HepG2 (cell line): ENCODE measurements around the gene UQCRHL.

Experiments
- EP300 ChIP-seq, 3 experiments: sonication (generic) in 1 of 3; formaldehyde crosslinking in 1 of 3; IDR thresholded peaks; 2 replicates each; pipeline versions ENCODE4 v1.5.1 to v1.6.1; 2011 to 2020; ENCODE audit warnings: low read depth in 2 of 3, low read length in 2 of 3, borderline replicate concordance in 1 of 3, improper control_type of control experiment in 1 of 3, mild to moderate bottlenecking in 1 of 3, missing genetic modification reagents in 1 of 3, moderate library complexity in 1 of 3
- EZH2 ChIP-seq: conservative IDR thresholded peaks from 2 replicates; pipeline ENCODE4 v1.6.1; 2012; ENCODE audit warnings: mild to moderate bottlenecking, low read depth, low read length, moderate library complexity
- GABPA ChIP-seq, 2 experiments: IDR thresholded peaks; 2 replicates each; pipeline ENCODE4 v1.6.1; 2011 to 2016; ENCODE audit warnings: low read depth in 2 of 2, low read length in 1 of 2, missing biosample characterization in 1 of 2, missing genetic modification characterization in 1 of 2
- HNRNPLL ChIP-seq: fragments of 200-400 bp; formaldehyde crosslinking; IDR thresholded peaks from 2 replicates; pipeline ENCODE4 v1.6.1; 2017; ENCODE audit warnings: mild to moderate bottlenecking, low read depth, low read length; ENCODE audit not compliant: poor library complexity, severe bottlenecking
- JUN ChIP-seq: sonication (generic); formaldehyde crosslinking; IDR thresholded peaks from 2 replicates; pipeline ENCODE4 v1.4.0; 2020; ENCODE audit warnings: mild to moderate bottlenecking, missing genetic modification reagents
- KLF16 ChIP-seq, 2 experiments: sonication (generic) in 1 of 2; formaldehyde crosslinking in 1 of 2; IDR thresholded peaks; 2 replicates each; pipeline versions ENCODE4 v1.6.1 to v1.8.0; 2016 to 2023; ENCODE audit warnings: missing genetic modification reagents in 2 of 2, missing compliant biosample characterization in 1 of 2
- NBN ChIP-seq: fragments of 450-650 bp; conservative IDR thresholded peaks from 2 replicates; pipeline ENCODE4 v1.6.1; 2017
- NFYB ChIP-seq: sonication (generic); formaldehyde crosslinking; IDR thresholded peaks from 2 replicates; pipeline ENCODE4 v1.4.0; 2020; ENCODE audit warnings: missing genetic modification reagents
- POLR2A ChIP-seq, 2 experiments: IDR thresholded peaks; 2 replicates each; pipeline ENCODE4 v1.6.1; 2011; ENCODE audit warnings: low read depth in 2 of 2, low read length in 2 of 2, mild to moderate bottlenecking in 1 of 2, moderate library complexity in 1 of 2; ENCODE audit not compliant: insufficient read depth in 1 of 2
- TBP ChIP-seq: sonication (generic); formaldehyde crosslinking; IDR thresholded peaks from 2 replicates; pipeline ENCODE4 v1.5.0; 2020; ENCODE audit warnings: missing genetic modification reagents
- ZNF557 ChIP-seq: sonication (generic); formaldehyde crosslinking; IDR thresholded peaks from 2 replicates; pipeline ENCODE4 v1.4.0; 2020; ENCODE audit warnings: missing genetic modification reagents

DNA sequence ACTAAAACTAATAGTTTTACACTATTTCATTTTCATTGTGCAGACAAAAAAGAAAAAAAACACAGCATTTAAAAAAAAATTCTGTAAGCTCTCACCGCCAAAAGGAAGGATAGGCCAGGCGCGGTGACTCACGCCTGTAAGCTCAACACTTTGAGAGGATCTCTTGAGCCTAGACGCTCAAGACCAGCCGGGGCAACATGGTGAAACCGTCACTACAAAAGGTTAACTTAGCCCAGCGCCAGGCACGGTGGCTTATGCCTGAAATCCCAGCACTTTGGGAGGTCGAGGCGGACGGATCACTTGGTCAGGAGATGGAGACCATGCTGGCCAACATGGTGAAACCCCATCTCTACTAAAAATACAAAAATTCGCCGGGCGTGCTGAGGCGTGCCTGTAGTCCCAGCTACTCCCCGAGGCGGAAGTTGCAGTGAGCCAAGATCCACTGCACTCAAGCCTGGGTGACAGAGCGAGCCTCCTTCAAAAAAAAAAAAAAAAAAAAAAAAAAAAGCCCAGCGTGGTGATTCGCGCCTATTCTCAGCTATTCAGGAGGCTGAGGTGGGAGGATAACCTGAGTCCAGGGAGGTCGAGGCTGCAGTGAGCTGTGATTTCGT, 25.7 kb upstream of the UQCRHL start:
- no peak for TF ChIP-seq GABPA (IDR thresholded peaks at IDR 0.05; ENCODE audit: low read depth, low read length)
- no peak for TF ChIP-seq GABPA (CRISPR knock-in tag; IDR thresholded peaks at IDR 0.05; ENCODE audit: low read depth)
- no peak for TF ChIP-seq NBN
- TF ChIP-seq KLF16 (CRISPR knock-in tag; IDR thresholded peaks at IDR 0.05), result no peak
- TF ChIP-seq POLR2A (IDR thresholded peaks at IDR 0.05; ENCODE audit: insufficient read depth in 1 of 2, low read depth in 2 of 2, low read length in 2 of 2), result no peak
- TF ChIP-seq ZNF557 (CRISPR knock-in tag), result no peak
- TF ChIP-seq JUN, result no peak
- TF ChIP-seq EP300 (IDR thresholded peaks at IDR 0.05; ENCODE audit: low read depth in 2 of 2, low read length in 2 of 2), result no peak
- TF ChIP-seq EP300 (CRISPR knock-in tag; IDR thresholded peaks at IDR 0.05; ENCODE audit: borderline replicate concordance), result no peak
- TF ChIP-seq HNRNPLL, result no peak
- TF ChIP-seq NFYB, result no peak
- no peak for TF ChIP-seq EZH2
- TF ChIP-seq TBP (CRISPR knock-in tag), result no peak
